Hepatocyte (in vitro differentiated cells): ENCODE measurements around the gene ZSCAN20.
"Not testable (repeated sequence)": the region's sequence is repeated elsewhere in the genome, so short reads cannot be mapped to it uniquely, and the experiment has no call there.

Source experiments
- CTCF ChIP-seq: fragments of 200-600 bp; sonication (generic); IDR thresholded peaks from 2 replicates; pipeline ENCODE4 v1.5.1; 2016; ENCODE audit warnings: antibody characterized with exemption, mild to moderate bottlenecking; ENCODE audit not compliant: poor library complexity
- EZH2 ChIP-seq: fragments of 200-600 bp; sonication (generic); IDR thresholded peaks from 2 replicates; pipeline ENCODE4 v1.6.1; 2016; ENCODE audit warnings: antibody characterized with exemption, mild to moderate bottlenecking, borderline replicate concordance

GRCh38 chr1:33509276-33509675 is 36.8 kb downstream of the ZSCAN20 start:
- not testable (repeated sequence) for TF ChIP-seq CTCF, EZH2
